Spleen (tissue), 11 donors: ENCODE data around the gene PAOX. TPM values are rescaled to one million over a fixed set of nuclear protein-coding genes. Genes with fewer than 3 reads are reported as not detected.

ENCODE experiments used
- DNase-seq: peaks from one replicate; pipeline ENCODE4 v3.0.0-alpha.2; 2020
- H3K27ac ChIP-seq, 8 donors: fragments of 200-600 bp; sonication (generic) in 7 of 8; 1 replicate in 4 of 8; 2 replicates in 4 of 8; pipeline versions ENCODE4 v1.5.0 to v1.8.0; 2016 to 2021; ENCODE audit warnings: inconsistent platforms in 4 of 8, mild to moderate bottlenecking in 4 of 8, moderate library complexity in 1 of 8
- H3K27me3 ChIP-seq, 7 donors: fragments of 200-600 bp; sonication (generic) in 6 of 7; replicated peaks in 1 of 7; 1 replicate in 4 of 7; 2 replicates in 3 of 7; pipeline versions ENCODE4 v1.5.0 to v1.8.0; 2016 to 2021; ENCODE audit warnings: inconsistent platforms in 3 of 7, mild to moderate bottlenecking in 1 of 7
- H3K36me3 ChIP-seq, 6 donors: fragments of 200-600 bp; sonication (generic) in 5 of 6; 1 replicate in 4 of 6; 2 replicates in 2 of 6; pipeline versions ENCODE4 v1.5.0 to v1.8.0; 2016 to 2021; ENCODE audit warnings: inconsistent platforms in 2 of 6
- H3K4me1 ChIP-seq, 6 donors: fragments of 200-600 bp; sonication (generic) in 5 of 6; 1 replicate in 3 of 6; 2 replicates in 3 of 6; pipeline versions ENCODE4 v1.5.0 to v1.8.0; 2016 to 2021; ENCODE audit warnings: inconsistent platforms in 3 of 6
- H3K4me3 ChIP-seq, 8 donors: fragments of 200-600 bp; sonication (generic) in 7 of 8; 1 replicate in 4 of 8; 2 replicates in 4 of 8; pipeline versions ENCODE4 v1.5.0 to v1.8.0; 2016 to 2021; ENCODE audit warnings: inconsistent platforms in 4 of 8, mild to moderate bottlenecking in 4 of 8, moderate library complexity in 2 of 8
- H3K9me3 ChIP-seq, 8 donors: fragments of 200-600 bp; sonication (generic) in 7 of 8; 1 replicate in 4 of 8; 2 replicates in 4 of 8; pipeline versions ENCODE4 v1.5.0 to v1.8.0; 2016 to 2021; ENCODE audit warnings: inconsistent platforms in 4 of 8
- POLR2A ChIP-seq, 3 donors: fragments of 450-650 bp; IDR thresholded peaks; one replicate each; pipeline ENCODE4 v1.5.1; 2017; ENCODE audit warnings: antibody characterized with exemption in 3 of 3, mild to moderate bottlenecking in 1 of 3
- POLR2AphosphoS5 ChIP-seq, 3 donors: sonication (generic); formaldehyde crosslinking; IDR thresholded peaks; one replicate each; pipeline ENCODE4 v1.5.1; 2017; ENCODE audit warnings: antibody characterized with exemption in 3 of 3
- WGBS, 5 donors: extraction: QIAGEN DNeasy Blood & Tissue Kit in 3 of 5; methylation state at CpG; one replicate each; pipeline versions ENCODE4 v1.1.5 to v1.1.7; 2013 to 2018; 5-methylcytosine and 5-hydroxymethylcytosine counted together
- intact Hi-C: fragments of 100-400 bp; cut with DNase I; formaldehyde crosslinking; loops from one replicate; pipeline ENCODE4 v1.15.0; 2023; ENCODE audit warnings: low total_unique reads
- polyA plus RNA-seq, 3 donors: library from polyadenylated mRNA; stranded (reverse); fragments of 200-250 nt; gene quantifications; one replicate each; pipeline ENCODE4 v1.2.1, GENCODE V29; 2013
- total RNA-seq, 7 donors: library from RNA; depleted of rRNA in 3 of 7; stranded (reverse); fragments of >200 nt in 3 of 7; fragmentation: NEBNext Ultra II Directional in 4 of 7; extraction: Animal tissue kit (Norgen Biotek cat#: 25700) in 4 of 7; gene quantifications; one replicate each; pipeline versions ENCODE4 v1.1.0 to v1.2.1, GENCODE V29; 2016 to 2021
- TF ChIP-seq, protein P1 (sequence below), 11 experiments: fragments of 200-600 bp in 7 of 11; fragments of 450-650 bp in 4 of 11; sonication (generic) in 4 of 11; IDR thresholded peaks in 8 of 11; conservative IDR thresholded peaks in 3 of 11; 1 replicate in 7 of 11; 2 replicates in 4 of 11; pipeline versions ENCODE4 v1.4.0 to v1.8.0; 2016 to 2021; ENCODE audit warnings: antibody characterized with exemption in 11 of 11, inconsistent platforms in 4 of 11, mild to moderate bottlenecking in 1 of 11
- donor health status: healthy with polysubstance abuse.
- donor health status: DM: no; HTN: no; CAD: no; lungs with moderate emphysema.
- donor health status: DM: no; HTN: no; CAD: no.
- donor health status: Bipolar disorder and iron deficiency.
- donor health status: healthy.
- donor health status: DM: no; HTN: no; CAD: no.
- donor health status: DM: yes; HTN: yes; CAD: no.

Gene PAOX
- total and polyA plus RNA-seq, 10 donors: 15.4 to 34.0 (median 21.5) TPM

GRCh38 chr10:133393401-133394063 lies 14.5 kb downstream of the PAOX start:
- WGBS, 5 donors: 33 to 36% (median 35%) methylated on average over 27 of the region's 27 CpGs
- H3K4me3 ChIP-seq: peak overlapping the region; percentile 67 to 94 (median 86)
- peaks cover 0 to 35% (median 22%) of the 10 kb centered on the region in 6 donors for H3K36me3 ChIP-seq
- H3K27me3 ChIP-seq: no peaks in the 10 kb centered on the region
- intact Hi-C loops: no loop called here
- no peaks in the 10 kb centered on the region for H3K9me3 ChIP-seq
- no peak for DNase-seq
- peak overlapping the region; percentile 83 to 94 (median 86) for H3K27ac ChIP-seq
- peaks cover 27 to 83% (median 66%) of the 10 kb centered on the region in 6 donors for H3K4me1 ChIP-seq
- TF ChIP-seq POLR2A (IDR thresholded peaks at IDR 0.05) (no peak), POLR2AphosphoS5 (IDR thresholded peaks at IDR 0.05) (no peak)
- TF ChIP-seq, protein P1, sequence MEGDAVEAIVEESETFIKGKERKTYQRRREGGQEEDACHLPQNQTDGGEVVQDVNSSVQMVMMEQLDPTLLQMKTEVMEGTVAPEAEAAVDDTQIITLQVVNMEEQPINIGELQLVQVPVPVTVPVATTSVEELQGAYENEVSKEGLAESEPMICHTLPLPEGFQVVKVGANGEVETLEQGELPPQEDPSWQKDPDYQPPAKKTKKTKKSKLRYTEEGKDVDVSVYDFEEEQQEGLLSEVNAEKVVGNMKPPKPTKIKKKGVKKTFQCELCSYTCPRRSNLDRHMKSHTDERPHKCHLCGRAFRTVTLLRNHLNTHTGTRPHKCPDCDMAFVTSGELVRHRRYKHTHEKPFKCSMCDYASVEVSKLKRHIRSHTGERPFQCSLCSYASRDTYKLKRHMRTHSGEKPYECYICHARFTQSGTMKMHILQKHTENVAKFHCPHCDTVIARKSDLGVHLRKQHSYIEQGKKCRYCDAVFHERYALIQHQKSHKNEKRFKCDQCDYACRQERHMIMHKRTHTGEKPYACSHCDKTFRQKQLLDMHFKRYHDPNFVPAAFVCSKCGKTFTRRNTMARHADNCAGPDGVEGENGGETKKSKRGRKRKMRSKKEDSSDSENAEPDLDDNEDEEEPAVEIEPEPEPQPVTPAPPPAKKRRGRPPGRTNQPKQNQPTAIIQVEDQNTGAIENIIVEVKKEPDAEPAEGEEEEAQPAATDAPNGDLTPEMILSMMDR (IDR thresholded peaks at IDR 0.05 in 8 of 11, conservative IDR thresholded peaks at IDR 0.05 in 3 of 11): no peak

- Histone ChIP-seq H3K36me3 (peaks cover 0 to 42% (median 28%) of the 10 kb centered on the region in 6 donors), H3K9me3 (no peaks in the 10 kb centered on the region), H3K27ac (peak within 1 kb of the TSS; percentile 83 to 94 (median 88)), H3K4me1 (peaks cover 27 to 79% (median 61%) of the 10 kb centered on the region in 6 donors), H3K27me3 (no peaks in the 10 kb centered on the region), H3K4me3 (peak within 1 kb of the TSS; percentile 67 to 94 (median 86))
- intact Hi-C loops: no loop called here
- 0 to 1% (median 1%) methylated on average over 16 to 68 of the region's 69 CpGs for WGBS, 5 donors
- TF ChIP-seq POLR2A (IDR thresholded peaks at IDR 0.05) (peak; percentile 32 to 54 (median 34)), POLR2AphosphoS5 (IDR thresholded peaks at IDR 0.05) (peak; percentile 96 to 97 (median 96))
- TF ChIP-seq, protein P1 (IDR thresholded peaks at IDR 0.05 in 8 of 11, conservative IDR thresholded peaks at IDR 0.05 in 3 of 11): peak in 7 of 11 experiments; percentile 20 to 53 (median 44)
- DNase-seq: peak; percentile 97
Measured at GRCh38 chr10:133394064-133394663, 15.1 kb downstream of the PAOX start, which contains the start of gene MTG1. Gene MTG1 (plus strand): TSS chr10:133394157. CDS start chr10:133394221, 64 bp downstream.

GRCh38 chr10:133394801-133395221 lies 15.7 kb downstream of the PAOX start:
- no peaks in the 10 kb centered on the region for H3K9me3 ChIP-seq
- H3K36me3 ChIP-seq: peaks cover 0 to 48% (median 34%) of the 10 kb centered on the region in 6 donors
- no peak for DNase-seq
- H3K27me3 ChIP-seq: no peaks in the 10 kb centered on the region
- H3K27ac ChIP-seq: peak overlapping the region; percentile 83 to 94 (median 86)
- intact Hi-C loops: no loop called here
- WGBS, 5 donors: 27 to 39% (median 32%) methylated on average over 20 to 21 of the region's 21 CpGs
- TF ChIP-seq POLR2A (IDR thresholded peaks at IDR 0.05) (no peak), POLR2AphosphoS5 (IDR thresholded peaks at IDR 0.05) (no peak)
- TF ChIP-seq, protein P1 (IDR thresholded peaks at IDR 0.05 in 8 of 11, conservative IDR thresholded peaks at IDR 0.05 in 3 of 11): no peak
- peaks cover 22 to 79% (median 55%) of the 10 kb centered on the region in 6 donors for H3K4me1 ChIP-seq
- peak overlapping the region; percentile 67 to 94 (median 86) for H3K4me3 ChIP-seq
